HG03108 (cell line): ENCODE measurements around the gene ZNF827.
A peak's percentile ranks its signal among the peaks of the same experiment; 100 is the strongest.

Source experiments
- ATAC-seq: cut with Tn5 transposase; IDR thresholded peaks from one replicate; pipeline ENCODE4 v1.9.1; 2021; ENCODE audit warnings: moderate library complexity; ENCODE audit not compliant: unreplicated experiment

The ZNF827 gene

GRCh38 chr4:145763399-145763798 lies 175.2 kb downstream of the ZNF827 start:
- ATAC-seq = no peak

- ATAC-seq = no peak
These were observed 175.9 kb downstream of the ZNF827 start for GRCh38 chr4:145762719-145763118.

GRCh38 chr4:145760961-145761929 lies 177.4 kb downstream of the ZNF827 start:
- ATAC-seq = no peak

GRCh38 chr4:145760176-145760575 lies 178.4 kb downstream of the ZNF827 start:
- ATAC-seq = no peak

- no peak for ATAC-seq
These were observed 181.4 kb downstream of the ZNF827 start for GRCh38 chr4:145757188-145757587.

- ATAC-seq = no peak
These were observed 182.4 kb downstream of the ZNF827 start for GRCh38 chr4:145756244-145756643.

- ATAC-seq = no peak
These were observed 182.8 kb downstream of the ZNF827 start for GRCh38 chr4:145755802-145756201.

GRCh38 chr4:145743641-145744040 lies 195.0 kb downstream of the ZNF827 start:
- no peak for ATAC-seq

GRCh38 chr4:145740806-145741205 lies 197.8 kb downstream of the ZNF827 start:
- no peak for ATAC-seq

- ATAC-seq = no peak
These were observed 198.8 kb downstream of the ZNF827 start for GRCh38 chr4:145739845-145740244.

GRCh38 chr4:145736241-145736831 lies 202.3 kb downstream of the ZNF827 start:
- no peak for ATAC-seq

- ATAC-seq = no peak
These were observed 202.8 kb downstream of the ZNF827 start for GRCh38 chr4:145735827-145736226.

- no peak for ATAC-seq
These were observed 203.3 kb downstream of the ZNF827 start for GRCh38 chr4:145735347-145735675.

- ATAC-seq = peak; percentile 36
These were observed 203.9 kb downstream of the ZNF827 start for GRCh38 chr4:145734576-145735346.

- ATAC-seq = no peak
These were observed 204.6 kb downstream of the ZNF827 start for GRCh38 chr4:145734031-145734430.

GRCh38 chr4:145732895-145733880 lies 205.4 kb downstream of the ZNF827 start:
- ATAC-seq = peak; percentile 81

- no peak for ATAC-seq
These were observed 206.4 kb downstream of the ZNF827 start for GRCh38 chr4:145732001-145732815.

GRCh38 chr4:145731028-145731427 lies 207.6 kb downstream of the ZNF827 start:
- ATAC-seq = no peak

- no peak for ATAC-seq
These were observed 208.6 kb downstream of the ZNF827 start for GRCh38 chr4:145730026-145730425.

- no peak for ATAC-seq
These were observed 215.3 kb downstream of the ZNF827 start for GRCh38 chr4:145723336-145723735.
